ENCODE results near the gene FBF1. TPM values are rescaled to one million over a fixed set of nuclear protein-coding genes. Genes with fewer than 3 reads are reported as not detected.
A peak's percentile ranks its signal among the peaks of the same experiment; 100 is the strongest.
"Not testable (repeated sequence)": the region's sequence is repeated elsewhere in the genome, so short reads cannot be mapped to it uniquely, and the experiment has no call there.

FBF1 gene
- total and polyA plus RNA-seq, 7 experiments from 2014 or later = 2.5 to 48.1 (median 28.1) TPM

DNA sequence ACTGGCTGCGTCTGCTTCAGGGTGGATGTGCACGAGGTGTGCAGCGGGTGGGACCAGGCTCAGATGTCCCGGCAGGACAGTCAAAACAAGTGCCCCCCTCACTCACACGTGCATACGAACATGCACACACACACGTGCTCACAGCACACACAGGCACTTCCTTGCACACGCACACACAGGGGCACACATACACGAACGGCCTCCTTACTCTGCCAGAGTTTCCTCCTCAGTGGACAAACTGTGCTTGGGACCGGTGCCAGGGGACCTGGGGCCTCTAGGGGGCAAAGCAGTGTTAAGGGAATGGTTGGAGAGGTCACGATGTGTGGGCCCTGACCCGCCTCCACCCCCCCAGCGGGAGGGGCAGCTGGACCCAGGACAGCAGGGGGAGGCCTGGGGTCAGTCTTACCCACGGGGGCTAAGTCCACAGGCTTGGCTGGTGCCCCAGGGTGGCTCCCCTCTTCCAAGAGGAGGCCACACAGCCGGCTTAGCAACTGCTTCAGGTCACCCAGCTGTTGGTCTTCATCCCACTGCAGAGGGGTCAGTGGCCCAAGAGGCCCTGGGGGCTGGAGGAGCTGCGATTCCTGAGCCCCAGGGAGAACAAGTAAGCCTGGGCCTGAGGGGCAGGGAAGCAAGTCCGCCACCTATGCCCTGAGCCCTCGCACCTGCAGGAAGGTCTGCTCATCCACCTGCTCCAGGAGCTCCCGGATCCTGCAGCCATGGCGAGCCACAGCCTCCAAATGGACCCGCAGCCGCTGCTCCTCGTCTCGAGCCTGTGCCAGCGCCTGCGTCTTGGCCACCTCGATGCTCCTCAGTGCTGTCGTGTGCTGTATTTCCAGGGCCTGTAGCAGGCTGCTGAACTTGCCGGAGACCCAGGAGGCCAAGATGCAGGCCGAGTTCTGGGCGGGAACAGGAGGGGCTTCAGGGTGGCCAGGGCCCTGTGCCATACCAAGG lies 49.0 kb downstream of the FBF1 start:
- Mint-ChIP-seq H3K27ac (no peak overlapping the region), H3K9me3 (no peaks in the 10 kb centered on the region), H3K27me3 (no peaks in the 10 kb centered on the region), H3K4me1 (peaks cover 19 to 27% (median 22%) of the 10 kb centered on the region in 7 donors), H3K36me3 (peaks cover 0 to 13% (median 0%) of the 10 kb centered on the region in 5 donors), H3K4me3 (no peak overlapping the region)
- Histone ChIP-seq H3K4me1 (ENCODE audit: control insufficient read depth in 2 of 2, insufficient read depth in 2 of 2, low read length in 2 of 2) (peaks cover 8 to 12% of the 10 kb centered on the region in 2 donors), H3K27me3 (ENCODE audit: control insufficient read depth in 2 of 2, insufficient read depth in 2 of 2, low read length in 2 of 2) (no peaks in the 10 kb centered on the region), H3K36me3 (ENCODE audit: control insufficient read depth in 2 of 3, insufficient read depth in 3 of 3, low read length in 3 of 3) (peaks cover 0 to 25% (median 0%) of the 10 kb centered on the region in 3 experiments), H3K9me3 (ENCODE audit: control insufficient read depth in 2 of 3, low read length in 3 of 3) (no peaks in the 10 kb centered on the region), H3K4me3 (ENCODE audit: low read length) (no peak overlapping the region), H3K27ac (ENCODE audit: low read depth, low read length) (no peak overlapping the region)
- CTCF ChIA-PET = interaction anchor here (1.3 kb wide), 1 partner anchor 14 kb away, joined by 6 read pairs; the partner anchor contains the start of gene TRIM47
- intact Hi-C loops (cut with micrococcal nuclease) = no loop called here
- POLR2A ChIA-PET = interaction anchor here (1.0 to 2.5 kb wide), 2 partner anchors 16 to 116 kb away, joined by 4 to 6 read pairs; no protein-coding TSS in a partner anchor
- no peak for ATAC-seq
- no peak for DNase-seq

DNA sequence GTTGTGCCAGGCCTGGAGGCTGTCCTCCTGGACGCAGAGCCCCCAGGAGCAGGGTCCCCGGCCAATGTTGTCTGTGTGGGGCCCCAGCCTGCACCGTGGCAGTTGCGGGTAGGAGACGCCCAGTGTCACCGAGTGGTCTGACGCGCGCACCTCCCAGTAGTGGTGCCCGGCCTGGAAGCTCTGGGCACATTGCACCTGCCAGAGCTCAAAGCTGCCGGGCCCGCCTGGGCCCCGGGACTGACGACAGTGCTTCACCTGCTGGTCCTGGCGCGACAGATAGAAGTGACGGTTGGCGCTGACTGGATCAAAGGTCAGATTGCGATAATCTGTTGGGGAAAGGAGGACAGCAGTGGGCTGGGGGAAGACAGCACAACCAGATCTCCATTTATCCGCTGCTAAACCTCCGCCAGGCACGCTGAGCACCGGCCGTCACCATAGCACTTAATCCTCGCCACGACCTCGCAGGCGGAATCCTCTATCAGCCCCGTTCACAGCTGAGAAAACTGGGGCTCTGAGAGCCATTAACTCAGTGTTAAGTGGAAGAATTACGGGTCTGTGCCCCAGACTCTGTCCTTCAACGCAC lies 49.7 kb downstream of the FBF1 start:
- DNase-seq (no peak), ATAC-seq (no peak)
- Histone ChIP-seq H3K9me3 (ENCODE audit: control insufficient read depth in 2 of 3, low read length in 3 of 3) (no peaks in the 10 kb centered on the region), H3K27me3 (ENCODE audit: control insufficient read depth in 2 of 2, insufficient read depth in 2 of 2, low read length in 2 of 2) (no peaks in the 10 kb centered on the region), H3K4me1 (ENCODE audit: control insufficient read depth in 2 of 2, insufficient read depth in 2 of 2, low read length in 2 of 2) (peaks cover 8 to 12% of the 10 kb centered on the region in 2 donors), H3K36me3 (ENCODE audit: control insufficient read depth in 2 of 3, insufficient read depth in 3 of 3, low read length in 3 of 3) (peaks cover 0 to 25% (median 0%) of the 10 kb centered on the region in 3 experiments), H3K27ac (ENCODE audit: low read depth, low read length) (no peak overlapping the region), H3K4me3 (ENCODE audit: low read length) (no peak overlapping the region)
- CTCF ChIA-PET = interaction anchor here (1.3 kb wide), 1 partner anchor 13 kb away, joined by 6 read pairs; the partner anchor contains the start of gene TRIM47
- Mint-ChIP-seq H3K4me3 (no peak overlapping the region), H3K27ac (no peak overlapping the region), H3K27me3 (no peaks in the 10 kb centered on the region), H3K4me1 (peaks cover 19 to 26% (median 22%) of the 10 kb centered on the region in 7 donors), H3K9me3 (no peaks in the 10 kb centered on the region), H3K36me3 (peaks cover 0 to 13% (median 0%) of the 10 kb centered on the region in 5 donors)
- POLR2A ChIA-PET = interaction anchor here (1.6 to 2.5 kb wide), 2 partner anchors 9 to 115 kb away, joined by 5 to 6 read pairs; no protein-coding TSS in a partner anchor
- intact Hi-C loops (cut with micrococcal nuclease) = no loop called here

DNA sequence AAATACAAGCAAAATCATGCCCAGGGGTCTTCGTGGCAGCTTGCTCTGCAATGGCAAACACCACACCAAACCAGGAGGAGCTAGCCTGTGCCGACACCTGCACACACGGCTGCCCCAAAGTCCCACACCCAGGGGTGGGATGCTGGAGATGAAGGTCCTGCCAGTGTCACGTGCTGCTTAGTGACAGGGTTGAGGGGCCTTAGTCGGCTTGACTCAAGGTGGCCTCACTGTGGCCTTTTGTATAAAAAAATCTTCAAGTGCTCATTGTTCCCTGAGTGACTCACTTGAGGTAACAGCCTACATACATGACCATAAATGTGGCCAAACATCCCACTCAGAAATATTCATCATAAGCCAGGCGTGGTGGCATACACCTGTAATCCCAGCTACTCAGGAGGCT lies 51.4 kb downstream of the FBF1 start:
- H3K27me3 ChIP-seq (ENCODE audit: control insufficient read depth in 2 of 2, insufficient read depth in 2 of 2, low read length in 2 of 2) = no peaks in the 10 kb centered on the region
- Mint-ChIP-seq H3K9me3 (no peaks in the 10 kb centered on the region), H3K4me1 (peaks cover 8 to 13% (median 10%) of the 10 kb centered on the region in 7 donors), H3K27ac (peak overlapping the region in 2 of 9 donors; percentile 9 to 39), H3K36me3 (peaks cover 0 to 9% (median 0%) of the 10 kb centered on the region in 5 donors), H3K27me3 (no peaks in the 10 kb centered on the region), H3K4me3 (no peak overlapping the region)
- no peaks in the 10 kb centered on the region for H3K9me3 ChIP-seq (ENCODE audit: control insufficient read depth in 2 of 3, low read length in 3 of 3)
- CTCF ChIA-PET = interaction anchor here (0.7 to 1.4 kb wide), 3 partner anchors 12 to 75 kb away, joined by 3 to 5 read pairs (median 3); no protein-coding TSS in a partner anchor
- POLR2A ChIA-PET = interaction anchor here (0.6 to 1.6 kb wide), 2 partner anchors 11 to 24 kb away, joined by 3 to 5 read pairs; no protein-coding TSS in a partner anchor
- intact Hi-C loops (cut with micrococcal nuclease) = no loop called here
- peaks cover 0 to 25% (median 0%) of the 10 kb centered on the region in 3 experiments for H3K36me3 ChIP-seq (ENCODE audit: control insufficient read depth in 2 of 3, insufficient read depth in 3 of 3, low read length in 3 of 3)
- no peak for ATAC-seq
- no peak overlapping the region for H3K27ac ChIP-seq (ENCODE audit: low read depth, low read length)
- H3K4me1 ChIP-seq (ENCODE audit: control insufficient read depth in 2 of 2, insufficient read depth in 2 of 2, low read length in 2 of 2) = no peaks in the 10 kb centered on the region
- no peak for DNase-seq
- H3K4me3 ChIP-seq (ENCODE audit: low read length) = no peak overlapping the region

DNA sequence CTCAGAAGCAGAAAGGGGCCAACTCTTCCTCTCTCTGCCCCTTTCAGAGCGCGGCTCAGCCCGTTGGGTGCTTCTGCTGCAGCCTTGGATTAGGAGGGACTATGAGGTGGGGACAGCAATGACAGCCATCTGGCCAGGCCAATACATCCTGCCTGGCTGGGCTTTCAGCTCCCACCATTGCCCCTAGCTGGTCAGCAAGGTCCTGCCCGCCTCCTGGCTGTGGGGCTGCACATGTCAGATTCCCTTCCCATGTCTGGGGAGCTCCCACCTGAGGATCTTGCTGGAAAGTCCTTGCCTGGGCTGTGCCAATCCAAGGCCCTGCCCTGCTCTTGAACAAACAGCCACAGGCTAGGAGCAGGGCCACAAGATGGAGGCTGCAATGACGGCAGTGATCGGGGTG lies 52.4 kb downstream of the FBF1 start:
- Mint-ChIP-seq H3K4me3 (no peak overlapping the region), H3K27ac (no peak overlapping the region), H3K27me3 (no peaks in the 10 kb centered on the region), H3K4me1 (peaks cover 0 to 3% (median under 1%) of the 10 kb centered on the region in 7 donors), H3K36me3 (peaks cover 0 to 7% (median 0%) of the 10 kb centered on the region in 5 donors), H3K9me3 (no peaks in the 10 kb centered on the region)
- Histone ChIP-seq H3K36me3 (ENCODE audit: control insufficient read depth in 2 of 3, insufficient read depth in 3 of 3, low read length in 3 of 3) (peaks cover 0 to 25% (median 0%) of the 10 kb centered on the region in 3 experiments), H3K9me3 (ENCODE audit: control insufficient read depth in 2 of 3, low read length in 3 of 3) (no peaks in the 10 kb centered on the region), H3K27ac (ENCODE audit: low read depth, low read length) (no peak overlapping the region), H3K4me3 (ENCODE audit: low read length) (no peak overlapping the region), H3K4me1 (ENCODE audit: control insufficient read depth in 2 of 2, insufficient read depth in 2 of 2, low read length in 2 of 2) (no peaks in the 10 kb centered on the region), H3K27me3 (ENCODE audit: control insufficient read depth in 2 of 2, insufficient read depth in 2 of 2, low read length in 2 of 2) (no peaks in the 10 kb centered on the region)
- ChIA-PET POLR2A (no interaction called here), CTCF (interaction anchor here (0.6 kb wide), 1 partner anchor 24 kb away, joined by 3 read pairs; no protein-coding TSS in a partner anchor)
- intact Hi-C loops (cut with micrococcal nuclease) = no loop called here
- ATAC-seq (no peak), DNase-seq (no peak)

DNA sequence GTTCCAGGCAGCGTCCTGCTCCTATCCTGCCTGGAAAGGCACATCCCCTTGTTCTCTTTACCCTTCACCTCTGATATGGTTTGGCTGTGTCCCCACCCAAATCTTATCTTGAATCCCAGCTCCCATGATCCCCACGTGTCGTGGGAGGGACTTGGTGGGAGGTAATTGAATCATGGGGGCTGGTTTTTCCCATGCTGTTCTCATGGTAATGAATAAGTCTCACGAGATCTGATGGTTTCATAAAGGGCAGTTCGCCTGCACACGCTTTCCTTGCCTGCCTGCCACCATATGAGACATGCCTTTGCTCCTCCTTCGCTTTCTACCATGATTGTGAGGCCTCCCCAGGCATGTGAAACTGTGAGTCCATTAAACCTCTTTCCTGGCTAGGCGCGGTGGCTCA lies 55.0 kb downstream of the FBF1 start:
- ChIA-PET CTCF (interaction anchor here (0.6 to 0.7 kb wide), 2 partner anchors 11 to 137 kb away, joined by 3 read pairs; partner anchors contain the start of gene TRIM65), POLR2A (interaction anchor here (1.0 to 2.0 kb wide), 2 partner anchors 10 to 38 kb away, joined by 4 to 9 read pairs; no protein-coding TSS in a partner anchor)
- H3K27me3 Mint-ChIP-seq; H3K9me3 Mint-ChIP-seq; ATAC-seq; H3K27me3 ChIP-seq (ENCODE audit: control insufficient read depth in 2 of 2, insufficient read depth in 2 of 2, low read length in 2 of 2); intact Hi-C loops (cut with micrococcal nuclease); H3K27ac ChIP-seq (ENCODE audit: low read depth, low read length); H3K9me3 ChIP-seq (ENCODE audit: control insufficient read depth in 2 of 3, low read length in 3 of 3); H3K36me3 Mint-ChIP-seq; H3K36me3 ChIP-seq (ENCODE audit: control insufficient read depth in 2 of 3, insufficient read depth in 3 of 3, low read length in 3 of 3); H3K4me1 ChIP-seq (ENCODE audit: control insufficient read depth in 2 of 2, insufficient read depth in 2 of 2, low read length in 2 of 2); DNase-seq; H3K4me3 ChIP-seq (ENCODE audit: low read length): not testable (repeated sequence)
- Mint-ChIP-seq H3K4me1 (peaks cover 0 to 14% (median 11%) of the 10 kb centered on the region in 7 donors), H3K4me3 (peak overlapping the region in 1 of 10 donors; percentile 8), H3K27ac (peak overlapping the region in 4 of 9 donors; percentile 26 to 71 (median 64))

DNA sequence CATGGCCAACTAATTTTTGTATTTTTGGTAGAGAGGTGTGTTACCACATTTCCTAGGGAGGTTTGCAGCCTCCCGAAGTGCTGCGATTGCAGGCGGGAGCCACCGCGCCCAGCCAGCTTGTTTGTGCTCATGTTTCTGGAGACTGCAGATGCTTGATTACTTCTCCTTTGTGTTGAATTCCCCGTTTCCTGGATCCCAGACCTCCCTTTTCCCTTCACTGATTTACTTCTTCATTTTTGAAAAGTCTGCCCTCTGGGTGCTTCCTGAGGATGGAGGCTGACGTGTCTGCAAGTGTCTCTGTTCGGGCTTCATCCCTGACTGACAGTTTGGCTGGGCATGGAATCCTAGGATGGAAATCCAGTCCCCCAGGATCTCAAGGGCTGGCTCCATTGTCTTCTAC lies 55.4 kb downstream of the FBF1 start:
- POLR2A ChIA-PET = interaction anchor here (1.0 to 2.0 kb wide), 2 partner anchors 10 to 38 kb away, joined by 4 to 9 read pairs; no protein-coding TSS in a partner anchor
- peak overlapping the region in 2 of 9 donors; percentile 59 to 71 for H3K27ac Mint-ChIP-seq
- intact Hi-C loops (cut with micrococcal nuclease) = no loop called here

More for the DNA sequence above, 55.4 kb downstream of the FBF1 start:
- ATAC-seq (no peak), DNase-seq (no peak)
- H3K4me3 ChIP-seq (ENCODE audit: low read length) = no peak overlapping the region
- H3K36me3 ChIP-seq (ENCODE audit: control insufficient read depth in 2 of 3, insufficient read depth in 3 of 3, low read length in 3 of 3) = peaks cover 0 to 5% (median 0%) of the 10 kb centered on the region in 3 experiments
- no peak overlapping the region for H3K27ac ChIP-seq (ENCODE audit: low read depth, low read length)
- H3K4me1 ChIP-seq (ENCODE audit: control insufficient read depth in 2 of 2, insufficient read depth in 2 of 2, low read length in 2 of 2) = no peaks in the 10 kb centered on the region
- Mint-ChIP-seq H3K4me1 (peaks cover 0 to 14% (median 11%) of the 10 kb centered on the region in 7 donors), H3K9me3 (no peaks in the 10 kb centered on the region), H3K27me3 (peaks cover 0 to 12% (median 0%) of the 10 kb centered on the region in 5 donors), H3K36me3 (peaks cover 0 to 4% (median 0%) of the 10 kb centered on the region in 5 donors), H3K4me3 (peak overlapping the region in 1 of 10 donors; percentile 8)
- CTCF ChIA-PET = interaction anchor here (0.6 to 0.7 kb wide), 2 partner anchors 11 to 136 kb away, joined by 3 read pairs; partner anchors contain the start of gene TRIM65
- no peaks in the 10 kb centered on the region for H3K27me3 ChIP-seq (ENCODE audit: control insufficient read depth in 2 of 2, insufficient read depth in 2 of 2, low read length in 2 of 2)
- H3K9me3 ChIP-seq (ENCODE audit: control insufficient read depth in 2 of 3, low read length in 3 of 3) = no peaks in the 10 kb centered on the region

All from naive thymus-derived CD4-positive, alpha-beta T cell (primary cell).